K562 (cell line): ENCODE data around the gene MBNL1. TPM values are rescaled to one million over a fixed set of nuclear protein-coding genes. Genes with fewer than 3 reads are reported as not detected.
A peak's percentile ranks its signal among the peaks of the same experiment; 100 is the strongest.

Experiments used
- ATAC-seq: fragments of 200-7000 bp; cut with Tn5 transposase; 3 replicates; pipeline ENCODE4 v1.9.1; 2020; ENCODE audit warnings: moderate library complexity
- BruUV-seq: library from RNA; stranded (reverse); fragments of 400-500 nt; replicated peaks from 2 replicates; lab custom pipeline; 2021; lab: Mats Ljungman, UMichigan
- CTCF ChIA-PET: fragments of 300-600 bp; formaldehyde crosslinking; extraction: SDS; loops from one replicate; lab custom pipeline; 2021; ENCODE audit warnings: low intra/inter-chr PET ratio; lab: Yijun Ruan, JAX
- POLR2A ChIA-PET: fragments of 300-600, 350-650 bp; sonication (Branson Sonifier 250); formaldehyde crosslinking; extraction: SDS; loops from one replicate; lab custom pipeline; 2021; ENCODE audit warnings: antibody characterized with exemption, inconsistent platforms; lab: Yijun Ruan, JAX
- DNase-seq, 4 experiments: peaks; one replicate each; pipeline versions ENCODE4 v3.0.0 to v3.0.0-alpha.2; 2011 to 2018; ENCODE audit warnings: low spot score in 3 of 4, mixed read lengths in 3 of 4; ENCODE audit errors: extremely low read depth in 1 of 4
- FAIRE-seq: peaks from 2 replicates; lab custom pipeline; 2011; peaks lifted over from hg19 to GRCh38; lab: Jason Lieb, UNC
- H2AFZ ChIP-seq: 2 replicates; pipeline ENCODE4 v1.6.0; 2011; ENCODE audit warnings: low read depth, low read length, control low read depth, inconsistent platforms
- H3K27ac ChIP-seq: fragments of 200-600 bp; 3 replicates; pipeline ENCODE4 v1.8.0; 2011; ENCODE audit warnings: low read depth, mild to moderate bottlenecking, control low read depth, inconsistent platforms, low read length, moderate library complexity, mixed read lengths; ENCODE audit errors: extremely low read depth
- H3K27me3 ChIP-seq, 2 experiments: fragments of 300-600 bp in 1 of 2; 2 replicates in 1 of 2; 3 replicates in 1 of 2; pipeline versions ENCODE4 v1.6.0 to v1.8.0; 2011; ENCODE audit warnings: inconsistent platforms in 2 of 2, low read length in 2 of 2, mild to moderate bottlenecking in 1 of 2, mixed read lengths in 1 of 2, moderate library complexity in 1 of 2; ENCODE audit not compliant: control insufficient read depth in 2 of 2, insufficient read depth in 2 of 2
- H3K36me3 ChIP-seq: fragments of 300-600 bp; 3 replicates; pipeline ENCODE4 v1.8.0; 2011; ENCODE audit warnings: mild to moderate bottlenecking, low read length, inconsistent platforms; ENCODE audit not compliant: control insufficient read depth, insufficient read depth
- H3K4me1 ChIP-seq, 2 experiments: fragments of 200-600 bp in 1 of 2; replicated peaks in 1 of 2; 2 replicates in 1 of 2; 3 replicates in 1 of 2; pipeline versions ENCODE4 v1.5.1 to v1.8.0; 2011; ENCODE audit warnings: inconsistent platforms in 2 of 2, low read length in 2 of 2, mild to moderate bottlenecking in 1 of 2, mixed read lengths in 1 of 2, moderate library complexity in 1 of 2; ENCODE audit not compliant: control insufficient read depth in 2 of 2, insufficient read depth in 2 of 2
- H3K4me2 ChIP-seq: 2 replicates; pipeline ENCODE4 v1.6.1; 2011; ENCODE audit warnings: low read length, control low read depth, inconsistent platforms, mixed read lengths; ENCODE audit not compliant: insufficient read depth
- H3K4me3 ChIP-seq: fragments of 200-600 bp; sonication (generic), shearing (Covaris generic); 2 replicates; pipeline ENCODE4 v1.5.1; 2016; ENCODE audit warnings: control low read depth, inconsistent platforms
- H3K79me2 ChIP-seq: fragments of 200-600 bp; 3 replicates; pipeline ENCODE4 v1.8.0; 2011; ENCODE audit warnings: low read length, inconsistent platforms; ENCODE audit not compliant: control insufficient read depth, insufficient read depth
- H3K9ac ChIP-seq, 2 experiments: 2 replicates each; pipeline versions ENCODE4 v1.6.0 to v1.6.1; 2011; ENCODE audit warnings: low read depth in 2 of 2, low read length in 2 of 2, control low read depth in 1 of 2, inconsistent platforms in 1 of 2, mild to moderate bottlenecking in 1 of 2, mixed read lengths in 1 of 2; ENCODE audit not compliant: insufficient read depth in 1 of 2
- H3K9me1 ChIP-seq: one replicate; pipeline ENCODE4 v1.6.0; 2011; ENCODE audit warnings: inconsistent platforms, mild to moderate bottlenecking, low read length, moderate library complexity; ENCODE audit not compliant: control insufficient read depth, insufficient read depth
- H3K9me3 ChIP-seq: replicated peaks from 2 replicates; pipeline ENCODE4 v1.5.1; 2011; ENCODE audit warnings: low read depth, low read length, inconsistent platforms; ENCODE audit not compliant: control insufficient read depth, insufficient read depth
- H4K20me1 ChIP-seq: replicated peaks from 2 replicates; pipeline ENCODE4 v1.6.1; 2011; ENCODE audit warnings: low read length, inconsistent platforms, mixed read lengths; ENCODE audit not compliant: control insufficient read depth, insufficient read depth
- CEBPB ChIP-seq: fragments of 450-650 bp; IDR thresholded peaks from 2 replicates; pipeline ENCODE4 v1.6.1; 2016; ENCODE audit warnings: missing genetic modification characterization, missing compliant biosample characterization
- CEBPG ChIP-seq, 3 experiments: fragments of 200-800 bp in 1 of 3; sonication (Bioruptor generic) in 1 of 3; sonication (generic) in 1 of 3; formaldehyde crosslinking in 1 of 3; IDR thresholded peaks in 2 of 3; conservative IDR thresholded peaks in 1 of 3; 2 replicates each; pipeline versions ENCODE4 v1.6.1 to v1.8.0; 2016 to 2022; ENCODE audit warnings: missing compliant biosample characterization in 2 of 3, missing genetic modification characterization in 2 of 3, mild to moderate bottlenecking in 1 of 3, missing genetic modification reagents in 1 of 3
- ELF4 ChIP-seq: fragments of 450-650 bp; formaldehyde crosslinking; IDR thresholded peaks from 2 replicates; pipeline ENCODE4 v1.4.0; 2022; ENCODE audit warnings: missing genetic modification characterization
- HOXB6 ChIP-seq: fragments of 250-450 bp; sonication (Bioruptor Pico); IDR thresholded peaks from 2 replicates; pipeline ENCODE4 v1.5.1; 2022; ENCODE audit warnings: mild to moderate bottlenecking, borderline replicate concordance
- NR0B1 ChIP-seq: fragments of 450-650 bp; IDR thresholded peaks from one replicate; pipeline ENCODE4 v1.6.1; 2018; ENCODE audit warnings: mild to moderate bottlenecking, moderate library complexity; ENCODE audit not compliant: partially characterized antibody
- YY1 ChIP-seq, 3 experiments: IDR thresholded peaks; 2 replicates each; pipeline ENCODE4 v1.6.1; 2011; ENCODE audit warnings: low read length in 2 of 3, mild to moderate bottlenecking in 2 of 3, moderate library complexity in 2 of 3, borderline replicate concordance in 1 of 3, control low read depth in 1 of 3, low read depth in 1 of 3; ENCODE audit not compliant: insufficient read depth in 3 of 3, insufficient replicate concordance in 2 of 3, control insufficient read depth in 1 of 3, insufficient read length in 1 of 3; ENCODE audit errors: extremely low read depth in 1 of 3
- in situ Hi-C: fragments of 300-500 bp; cut with MboI; formaldehyde crosslinking; loops from 4 replicates; pipeline ENCODE4 v1.15.0; 2018; ENCODE audit warnings: inconsistent platforms, mixed read lengths
- intact Hi-C: fragments of 100-400 bp; cut with micrococcal nuclease; formaldehyde crosslinking; loops from 2 replicates; pipeline ENCODE4 v1.14.2; 2022
- polyA plus RNA-seq, 8 experiments: library from polyadenylated mRNA; depleted of rRNA in 4 of 8; stranded (reverse) in 5 of 8; unstranded in 3 of 8; fragments of >200 nt; fragmentation: Nextera tagmentation in 2 of 8; fragmentation: Illumina TruSeq in 1 of 8; extraction: Ambion mirVana in 2 of 8; extraction: Trizol in 1 of 8; gene quantifications; 2 replicates each; pipeline versions ENCODE4 v1.2.1 to v1.2.3, GENCODE V29; 2011 to 2014; ENCODE audit warnings: inconsistent platforms in 1 of 8, missing spikeins in 1 of 8
- total RNA-seq, 7 experiments: library from RNA; depleted of rRNA in 6 of 7; stranded (reverse); fragments of >200 nt in 6 of 7; fragmentation: Illumina TruSeq in 2 of 7; extraction: Trizol in 2 of 7; gene quantifications; 2 replicates each; pipeline versions ENCODE4 v1.2.1 to v1.2.3, GENCODE V29; 2011 to 2021; ENCODE audit warnings: low replicate concordance in 1 of 7

MBNL1 gene
- total and polyA plus RNA-seq, 9 of the 15 experiments (the other 6 are each of a cell fraction or from before 2014, with no cell fraction given): 70.3 to 243 (median 220) TPM

GRCh38 chr3:152290374-152290773 is 21.6 kb downstream of the MBNL1 start:
- H3K36me3 ChIP-seq: peaks cover 35% of the 10 kb centered on the region; the same call in 2 of the 3 replicates
- no TSS peak for BruUV-seq
- H3K27me3 ChIP-seq: no peaks in the 10 kb centered on the region
- TF ChIP-seq CEBPG (CRISPR knock-in tag; IDR thresholded peaks at IDR 0.05) (no peak), CEBPG (tag; conservative IDR thresholded peaks at IDR 0.05 in 1 of 2, IDR thresholded peaks at IDR 0.05 in 1 of 2) (peak in 1 of 2 experiments; percentile 47; a peak in 2 of 4 replicates), HOXB6 (CRISPR knock-in tag) (no peak), YY1 (IDR thresholded peaks at IDR 0.05; ENCODE audit: borderline replicate concordance in 1 of 3, control insufficient read depth in 1 of 3, extremely low read depth in 1 of 3, insufficient read depth in 3 of 3, insufficient read length in 1 of 3, insufficient replicate concordance in 2 of 3, low read depth in 1 of 3, low read length in 2 of 3) (no peak), ELF4 (CRISPR knock-in tag) (no peak), CEBPB (peak; percentile 74), NR0B1 (no peak)
- no peak overlapping the region for H2AFZ ChIP-seq
- no peak for ATAC-seq
- CTCF ChIA-PET: no interaction called here
- DNase-seq: no peak
- no peak overlapping the region for H3K4me2 ChIP-seq
- POLR2A ChIA-PET: interaction anchor here (1.3 to 3.9 kb wide), 3 partner anchors 10 to 47 kb away, joined by 4 to 23 read pairs (median 5); no protein-coding TSS in a partner anchor
- no peak overlapping the region for H3K27ac ChIP-seq
- peaks cover 34% of the 10 kb centered on the region for H4K20me1 ChIP-seq
- no peak overlapping the region for H3K9ac ChIP-seq
- FAIRE-seq: no peak
- intact Hi-C loops: loop anchor here (2.0 kb wide), 1 partner anchor 20 kb away; no protein-coding TSS in a partner anchor
- H3K9me1 ChIP-seq: no peaks in the 10 kb centered on the region
- peaks cover 97% of the 10 kb centered on the region for H3K79me2 ChIP-seq
- H3K4me1 ChIP-seq: peaks cover 11 to 27% of the 10 kb centered on the region in 2 experiments; a peak in 4 of 5 replicates
- H3K9me3 ChIP-seq: no peaks in the 10 kb centered on the region
- no peak overlapping the region for H3K4me3 ChIP-seq
- in situ Hi-C loops: no loop called here
